HCT116 (cell line): ENCODE data around the gene DLG2. TPM values are rescaled to one million over a fixed set of nuclear protein-coding genes. Genes with fewer than 3 reads are reported as not detected.

ENCODE experiments used
- ATAC-seq: fragments of 200-7000 bp; cut with Tn5 transposase; 2 replicates; pipeline ENCODE4 v1.9.1; 2020; ENCODE audit warnings: mild to moderate bottlenecking, moderate library complexity
- BruUV-seq: library from RNA; stranded (reverse); fragments of 400-500 nt; replicated peaks from 2 replicates; lab custom pipeline; 2021; lab: Mats Ljungman, UMichigan
- CTCF ChIA-PET: fragments of 300-600 bp; sonication (Branson Sonifier 250); formaldehyde crosslinking; loops from one replicate; lab custom pipeline; 2021; ENCODE audit warnings: antibody characterized with exemption; lab: Charles Lee
- POLR2A ChIA-PET: fragments of 300-600, 350-600 bp; sonication (Branson Sonifier 250); formaldehyde crosslinking; loops from one replicate; lab custom pipeline; 2021; ENCODE audit warnings: antibody characterized with exemption; lab: Charles Lee
- RAD21 ChIA-PET, 2 experiments: fragments of 300-600 bp; sonication (Branson Sonifier 250); formaldehyde crosslinking; loops; one replicate each; lab custom pipeline; 2023; ENCODE audit warnings: low total read pairs in 2 of 2; ENCODE audit not compliant: uncharacterized antibody in 2 of 2, unreplicated experiment in 2 of 2, low non-redundant PET in 1 of 2; lab: Charles Lee
- DNase-seq: peaks from one replicate; pipeline ENCODE4 v3.0.0-alpha.2; 2010; ENCODE audit warnings: low read depth, low spot score
- H2AFZ ChIP-seq: fragments of 200-600 bp; shearing (Covaris generic), sonication (generic); 2 replicates; pipeline ENCODE4 v1.6.1; 2017; ENCODE audit warnings: low read depth, mixed run types, mixed read lengths, antibody characterized with exemption, low read length; ENCODE audit not compliant: poor library complexity, severe bottlenecking
- H3K27ac ChIP-seq: 2 replicates; pipeline ENCODE4 v1.5.1; 2012; ENCODE audit warnings: low read depth, low read length
- H3K27me3 ChIP-seq: fragments of 200-600 bp; sonication (generic); 2 replicates; pipeline ENCODE4 v1.6.1; 2016; ENCODE audit warnings: mixed run types, low read length, mixed read lengths; ENCODE audit not compliant: insufficient read depth
- H3K36me3 ChIP-seq, 2 experiments: fragments of 200-500 bp in 1 of 2; fragments of 200-600 bp in 1 of 2; sonication (Bioruptor generic) in 1 of 2; sonication (generic) in 1 of 2; 2 replicates each; pipeline versions ENCODE4 v1.5.1 to v1.6.1; 2014 to 2016; ENCODE audit warnings: low read length in 2 of 2, inconsistent platforms in 1 of 2, mixed read lengths in 1 of 2, mixed run types in 1 of 2; ENCODE audit not compliant: insufficient read depth in 2 of 2, control insufficient read depth in 1 of 2
- H3K4me1 ChIP-seq, 2 experiments: fragments of 200-600 bp in 1 of 2; sonication (generic) in 1 of 2; 2 replicates each; pipeline versions ENCODE4 v1.5.1 to v1.6.1; 2012 to 2017; ENCODE audit warnings: low read length in 2 of 2, inconsistent platforms in 1 of 2, mild to moderate bottlenecking in 1 of 2, mixed read lengths in 1 of 2, mixed run types in 1 of 2, moderate library complexity in 1 of 2; ENCODE audit not compliant: insufficient read depth in 2 of 2, control insufficient read depth in 1 of 2
- H3K4me2 ChIP-seq: fragments of 200-600 bp; sonication (generic); 2 replicates; pipeline ENCODE4 v1.6.1; 2017; ENCODE audit warnings: mixed run types, low read length, mixed read lengths
- H3K4me3 ChIP-seq, 2 experiments: fragments of 200-600 bp in 1 of 2; sonication (generic) in 1 of 2; replicated peaks in 1 of 2; 2 replicates each; pipeline ENCODE4 v1.5.1; 2011 to 2016; ENCODE audit warnings: low read length in 2 of 2, control low read depth in 1 of 2, low read depth in 1 of 2, mild to moderate bottlenecking in 1 of 2, mixed read lengths in 1 of 2, mixed run types in 1 of 2
- H3K79me2 ChIP-seq: fragments of 200-600 bp; sonication (generic); 2 replicates; pipeline ENCODE4 v1.6.1; 2017; ENCODE audit warnings: mild to moderate bottlenecking, mixed run types, low read length, moderate library complexity, mixed read lengths; ENCODE audit not compliant: insufficient read depth
- H3K9ac ChIP-seq: fragments of 200-600 bp; sonication (generic); 2 replicates; pipeline ENCODE4 v1.6.1; 2016; ENCODE audit warnings: low read length, mixed read lengths
- H3K9me2 ChIP-seq: fragments of 200-600 bp; sonication (generic), shearing (Covaris generic); 2 replicates; pipeline ENCODE4 v1.6.1; 2017; ENCODE audit warnings: mixed run types, mild to moderate bottlenecking, moderate library complexity; ENCODE audit not compliant: insufficient read depth
- H3K9me3 ChIP-seq, 2 experiments: fragments of 200-500 bp in 1 of 2; fragments of 200-600 bp in 1 of 2; sonication (Bioruptor generic) in 1 of 2; sonication (generic) in 1 of 2; 2 replicates each; pipeline ENCODE4 v1.6.1; 2014 to 2017; ENCODE audit warnings: low read length in 2 of 2, mixed read lengths in 2 of 2, inconsistent platforms in 1 of 2, low read depth in 1 of 2, mild to moderate bottlenecking in 1 of 2, mixed run types in 1 of 2, moderate library complexity in 1 of 2; ENCODE audit not compliant: control insufficient read depth in 1 of 2, insufficient read depth in 1 of 2
- H4K20me1 ChIP-seq: fragments of 200-600 bp; sonication (generic), shearing (Covaris generic); 2 replicates; pipeline ENCODE4 v1.6.1; 2017; ENCODE audit warnings: mixed run types, mild to moderate bottlenecking, moderate library complexity; ENCODE audit not compliant: insufficient read depth
- CBX3 ChIP-seq: IDR thresholded peaks from 2 replicates; pipeline ENCODE4 v1.6.1; 2012; ENCODE audit warnings: low read depth
- ELF1 ChIP-seq: IDR thresholded peaks from 2 replicates; pipeline ENCODE4 v1.6.1; 2012; ENCODE audit warnings: low read depth, borderline replicate concordance
- RAD21 ChIP-seq: IDR thresholded peaks from 2 replicates; pipeline ENCODE4 v1.6.1; 2012; ENCODE audit warnings: low read depth, mild to moderate bottlenecking
- intact Hi-C: fragments of 100-400 bp; cut with micrococcal nuclease; formaldehyde crosslinking; loops from 2 replicates; pipeline ENCODE4 v1.10.0; 2022
- total RNA-seq: library from RNA; stranded (reverse); gene quantifications from one replicate; pipeline ENCODE4 v1.2.1, GENCODE V29; 2021; ENCODE audit not compliant: unreplicated experiment
- TF ChIP-seq, protein P1 (sequence below), 3 experiments: fragments of 200-600 bp in 1 of 3; sonication (generic) in 1 of 3; IDR thresholded peaks in 2 of 3; conservative IDR thresholded peaks in 1 of 3; 2 replicates each; pipeline ENCODE4 v1.5.1; 2012 to 2017; ENCODE audit warnings: low read depth in 2 of 3, low read length in 2 of 3, antibody characterized with exemption in 1 of 3, borderline replicate concordance in 1 of 3, control low read depth in 1 of 3, mild to moderate bottlenecking in 1 of 3, mixed read lengths in 1 of 3, mixed run types in 1 of 3, moderate library complexity in 1 of 3; ENCODE audit not compliant: insufficient read depth in 1 of 3
- TF ChIP-seq, protein P2 (sequence below): IDR thresholded peaks from 2 replicates; pipeline ENCODE4 v1.6.1; 2012; ENCODE audit warnings: low read depth

DLG2 gene
- total RNA-seq, 1 experiment from 2014 or later = 2.4 TPM

DNA sequence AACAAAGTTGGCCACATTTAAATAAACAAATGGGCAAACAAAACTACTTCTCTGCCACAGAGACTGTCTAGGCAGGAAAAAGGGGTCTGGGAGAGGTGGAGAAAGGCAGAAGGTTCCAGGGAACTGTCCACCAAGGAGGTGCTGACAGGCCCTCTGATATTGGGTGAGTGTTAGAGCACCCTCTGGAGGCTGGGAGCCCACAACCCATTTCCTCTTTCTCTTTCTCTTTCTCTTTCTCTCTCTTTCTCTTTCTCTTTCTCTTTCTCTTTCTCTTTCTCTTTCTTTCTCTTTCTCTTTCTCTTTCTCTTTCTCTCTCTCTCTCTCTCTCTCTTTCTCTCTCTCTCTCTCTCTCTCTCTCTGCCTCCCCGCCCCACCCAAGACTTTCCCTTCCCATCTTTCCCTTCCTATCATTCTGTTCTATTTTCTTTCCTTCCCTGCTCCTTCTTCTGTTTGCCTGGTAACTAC lies 912.8 kb downstream of the DLG2 start:
- ATAC-seq = peak; percentile 77
- POLR2A ChIA-PET = no interaction called here

More for the DNA sequence above, 912.8 kb downstream of the DLG2 start:
- TF ChIP-seq, protein P1, sequence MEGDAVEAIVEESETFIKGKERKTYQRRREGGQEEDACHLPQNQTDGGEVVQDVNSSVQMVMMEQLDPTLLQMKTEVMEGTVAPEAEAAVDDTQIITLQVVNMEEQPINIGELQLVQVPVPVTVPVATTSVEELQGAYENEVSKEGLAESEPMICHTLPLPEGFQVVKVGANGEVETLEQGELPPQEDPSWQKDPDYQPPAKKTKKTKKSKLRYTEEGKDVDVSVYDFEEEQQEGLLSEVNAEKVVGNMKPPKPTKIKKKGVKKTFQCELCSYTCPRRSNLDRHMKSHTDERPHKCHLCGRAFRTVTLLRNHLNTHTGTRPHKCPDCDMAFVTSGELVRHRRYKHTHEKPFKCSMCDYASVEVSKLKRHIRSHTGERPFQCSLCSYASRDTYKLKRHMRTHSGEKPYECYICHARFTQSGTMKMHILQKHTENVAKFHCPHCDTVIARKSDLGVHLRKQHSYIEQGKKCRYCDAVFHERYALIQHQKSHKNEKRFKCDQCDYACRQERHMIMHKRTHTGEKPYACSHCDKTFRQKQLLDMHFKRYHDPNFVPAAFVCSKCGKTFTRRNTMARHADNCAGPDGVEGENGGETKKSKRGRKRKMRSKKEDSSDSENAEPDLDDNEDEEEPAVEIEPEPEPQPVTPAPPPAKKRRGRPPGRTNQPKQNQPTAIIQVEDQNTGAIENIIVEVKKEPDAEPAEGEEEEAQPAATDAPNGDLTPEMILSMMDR (IDR thresholded peaks at IDR 0.05 in 2 of 3, conservative IDR thresholded peaks at IDR 0.05 in 1 of 3; ENCODE audit: borderline replicate concordance in 1 of 3, insufficient read depth in 1 of 3, low read depth in 2 of 3, low read length in 2 of 3) = peak in 2 of 3 experiments; percentile 52 to 59; a peak in 4 of 6 replicates
- TF ChIP-seq RAD21 (peak; percentile 43), CBX3 (0 out of 2 replicates have a peak, but pooled peaks have one; percentile 29), ELF1 (no peak)
- TF ChIP-seq, protein P2, sequence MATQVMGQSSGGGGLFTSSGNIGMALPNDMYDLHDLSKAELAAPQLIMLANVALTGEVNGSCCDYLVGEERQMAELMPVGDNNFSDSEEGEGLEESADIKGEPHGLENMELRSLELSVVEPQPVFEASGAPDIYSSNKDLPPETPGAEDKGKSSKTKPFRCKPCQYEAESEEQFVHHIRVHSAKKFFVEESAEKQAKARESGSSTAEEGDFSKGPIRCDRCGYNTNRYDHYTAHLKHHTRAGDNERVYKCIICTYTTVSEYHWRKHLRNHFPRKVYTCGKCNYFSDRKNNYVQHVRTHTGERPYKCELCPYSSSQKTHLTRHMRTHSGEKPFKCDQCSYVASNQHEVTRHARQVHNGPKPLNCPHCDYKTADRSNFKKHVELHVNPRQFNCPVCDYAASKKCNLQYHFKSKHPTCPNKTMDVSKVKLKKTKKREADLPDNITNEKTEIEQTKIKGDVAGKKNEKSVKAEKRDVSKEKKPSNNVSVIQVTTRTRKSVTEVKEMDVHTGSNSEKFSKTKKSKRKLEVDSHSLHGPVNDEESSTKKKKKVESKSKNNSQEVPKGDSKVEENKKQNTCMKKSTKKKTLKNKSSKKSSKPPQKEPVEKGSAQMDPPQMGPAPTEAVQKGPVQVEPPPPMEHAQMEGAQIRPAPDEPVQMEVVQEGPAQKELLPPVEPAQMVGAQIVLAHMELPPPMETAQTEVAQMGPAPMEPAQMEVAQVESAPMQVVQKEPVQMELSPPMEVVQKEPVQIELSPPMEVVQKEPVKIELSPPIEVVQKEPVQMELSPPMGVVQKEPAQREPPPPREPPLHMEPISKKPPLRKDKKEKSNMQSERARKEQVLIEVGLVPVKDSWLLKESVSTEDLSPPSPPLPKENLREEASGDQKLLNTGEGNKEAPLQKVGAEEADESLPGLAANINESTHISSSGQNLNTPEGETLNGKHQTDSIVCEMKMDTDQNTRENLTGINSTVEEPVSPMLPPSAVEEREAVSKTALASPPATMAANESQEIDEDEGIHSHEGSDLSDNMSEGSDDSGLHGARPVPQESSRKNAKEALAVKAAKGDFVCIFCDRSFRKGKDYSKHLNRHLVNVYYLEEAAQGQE = peak; percentile 89
- Histone ChIP-seq H2AFZ (no peak overlapping the region), H3K9me3 (no peaks in the 10 kb centered on the region), H3K4me1 (no peaks in the 10 kb centered on the region), H3K4me3 (no peak overlapping the region), H3K27ac (no peak overlapping the region), H3K27me3 (no peaks in the 10 kb centered on the region), H4K20me1 (no peaks in the 10 kb centered on the region; the same call in 1 of the 2 replicates), H3K79me2 (no peaks in the 10 kb centered on the region), H3K36me3 (no peaks in the 10 kb centered on the region), H3K9ac (no peak overlapping the region), H3K4me2 (no peak overlapping the region), H3K9me2 (no peaks in the 10 kb centered on the region)
- ChIA-PET CTCF (no interaction called here), RAD21 (no interaction called here)
- DNase-seq = peak; percentile 12
- intact Hi-C loops = loop anchor here (10.0 kb wide), 2 partner anchors 160 to 890 kb away; no protein-coding TSS in a partner anchor
- no TSS peak for BruUV-seq
